T47D (cell line): ENCODE results near the gene TRPC4AP.

Source experiments
- DNase-seq, 2 experiments: peaks; one replicate each; pipeline versions ENCODE4 v3.0.0 to v3.0.0-alpha.2; 2011 to 2012; ENCODE audit warnings: low read depth in 1 of 2, low spot score in 1 of 2
- JUND ChIP-seq: IDR thresholded peaks from 2 replicates; pipeline ENCODE4 v1.6.1; 2012; ENCODE audit warnings: low read depth
- in situ Hi-C: cut with HindIII; loops from 2 replicates; pipeline ENCODE4 v1.10.0; 2016; ENCODE audit warnings: low sequenced_read_pairs, low pct_unique_long_range_greater_than_20kb

Gene TRPC4AP

GRCh38 chr20:35005463-35005961 is 87.1 kb downstream of the TRPC4AP start:
- DNase-seq, result no peak
- in situ Hi-C loops, result no loop called here
- no peak for TF ChIP-seq JUND

GRCh38 chr20:35004749-35005462 is 87.7 kb downstream of the TRPC4AP start:
- no peak for TF ChIP-seq JUND
- no peak for DNase-seq
- in situ Hi-C loops, result no loop called here

- no peak for DNase-seq
- no peak for TF ChIP-seq JUND
- in situ Hi-C loops, result no loop called here
Observed at GRCh38 chr20:35004051-35004725, 88.4 kb downstream of the TRPC4AP start.

GRCh38 chr20:35003211-35004031 is 89.2 kb downstream of the TRPC4AP start:
- no peak for TF ChIP-seq JUND
- no peak for DNase-seq
- in situ Hi-C loops, result no loop called here

GRCh38 chr20:35002426-35003210 is 90.0 kb downstream of the TRPC4AP start:
- DNase-seq, result no peak
- TF ChIP-seq JUND, result no peak
- in situ Hi-C loops, result no loop called here

- in situ Hi-C loops, result no loop called here
- no peak for TF ChIP-seq JUND
- no peak for DNase-seq
Observed at GRCh38 chr20:35001596-35002362, 90.8 kb downstream of the TRPC4AP start.

- TF ChIP-seq JUND, result no peak
- no peak for DNase-seq
- in situ Hi-C loops, result no loop called here
Observed at GRCh38 chr20:35000922-35001595, 91.5 kb downstream of the TRPC4AP start.

GRCh38 chr20:35000311-35000921 is 92.2 kb downstream of the TRPC4AP start:
- no peak for DNase-seq
- no peak for TF ChIP-seq JUND
- in situ Hi-C loops, result no loop called here

GRCh38 chr20:34999782-35000181 is 92.8 kb downstream of the TRPC4AP start:
- no peak for TF ChIP-seq JUND

GRCh38 chr20:34999021-34999451 is 93.6 kb downstream of the TRPC4AP start:
- DNase-seq, result no peak
- in situ Hi-C loops, result no loop called here
- no peak for TF ChIP-seq JUND

More at GRCh38 chr20:34999782-35000181, 92.8 kb downstream of the TRPC4AP start:
- in situ Hi-C loops, result no loop called here
- DNase-seq, result no peak

- no peak for DNase-seq
- no peak for TF ChIP-seq JUND
- in situ Hi-C loops, result no loop called here
Observed at GRCh38 chr20:34998331-34998950, 94.2 kb downstream of the TRPC4AP start.
